HG03039 (cell line): ENCODE results near the gene MACROD2.

ENCODE experiments used
- ATAC-seq: cut with Tn5 transposase; IDR thresholded peaks from one replicate; pipeline ENCODE4 v1.9.1; 2021; ENCODE audit warnings: mild to moderate bottlenecking, moderate library complexity; ENCODE audit not compliant: unreplicated experiment

Gene MACROD2

GRCh38 chr20:15061955-15062354 lies 1066.6 kb downstream of the MACROD2 start:
- no peak for ATAC-seq

- ATAC-seq: no peak
Observed at GRCh38 chr20:15063081-15063480, 1067.8 kb downstream of the MACROD2 start.

- ATAC-seq: no peak
Observed at GRCh38 chr20:15064741-15065140, 1069.4 kb downstream of the MACROD2 start.

- ATAC-seq: no peak
Observed at GRCh38 chr20:15065794-15066193, 1070.5 kb downstream of the MACROD2 start.

GRCh38 chr20:15068486-15068885 lies 1073.2 kb downstream of the MACROD2 start:
- ATAC-seq: no peak

- no peak for ATAC-seq
Observed at GRCh38 chr20:15069355-15069754, 1074.0 kb downstream of the MACROD2 start.

GRCh38 chr20:15071085-15071808 lies 1075.9 kb downstream of the MACROD2 start:
- ATAC-seq: no peak

GRCh38 chr20:15072316-15072715 lies 1077.0 kb downstream of the MACROD2 start:
- no peak for ATAC-seq

GRCh38 chr20:15075586-15075985 lies 1080.3 kb downstream of the MACROD2 start:
- no peak for ATAC-seq

- ATAC-seq: no peak
Observed at GRCh38 chr20:15076785-15077184, 1081.5 kb downstream of the MACROD2 start.

- no peak for ATAC-seq
Observed at GRCh38 chr20:15077733-15078250, 1082.5 kb downstream of the MACROD2 start.

GRCh38 chr20:15079594-15080340 lies 1084.5 kb downstream of the MACROD2 start:
- no peak for ATAC-seq

- no peak for ATAC-seq
Observed at GRCh38 chr20:15081261-15081660, 1085.9 kb downstream of the MACROD2 start.

GRCh38 chr20:15091421-15092037 lies 1096.2 kb downstream of the MACROD2 start:
- ATAC-seq: no peak

- no peak for ATAC-seq
Observed at GRCh38 chr20:15098351-15098750, 1103.0 kb downstream of the MACROD2 start.

- no peak for ATAC-seq
Observed at GRCh38 chr20:15099130-15099529, 1103.8 kb downstream of the MACROD2 start.

- ATAC-seq: no peak
Observed at GRCh38 chr20:15100506-15101160, 1105.3 kb downstream of the MACROD2 start.

- ATAC-seq: no peak
Observed at GRCh38 chr20:15107931-15108330, 1112.6 kb downstream of the MACROD2 start.

- ATAC-seq: no peak
Observed at GRCh38 chr20:15109494-15109893, 1114.2 kb downstream of the MACROD2 start.

GRCh38 chr20:15111654-15112053 lies 1116.3 kb downstream of the MACROD2 start:
- no peak for ATAC-seq

- no peak for ATAC-seq
Observed at GRCh38 chr20:15113144-15113773, 1117.9 kb downstream of the MACROD2 start.
